Measurements from ENCODE around the gene GLRA2.
"Not testable (repeated sequence)": the region's sequence is repeated elsewhere in the genome, so short reads cannot be mapped to it uniquely, and the experiment has no call there.

The GLRA2 gene

DNA sequence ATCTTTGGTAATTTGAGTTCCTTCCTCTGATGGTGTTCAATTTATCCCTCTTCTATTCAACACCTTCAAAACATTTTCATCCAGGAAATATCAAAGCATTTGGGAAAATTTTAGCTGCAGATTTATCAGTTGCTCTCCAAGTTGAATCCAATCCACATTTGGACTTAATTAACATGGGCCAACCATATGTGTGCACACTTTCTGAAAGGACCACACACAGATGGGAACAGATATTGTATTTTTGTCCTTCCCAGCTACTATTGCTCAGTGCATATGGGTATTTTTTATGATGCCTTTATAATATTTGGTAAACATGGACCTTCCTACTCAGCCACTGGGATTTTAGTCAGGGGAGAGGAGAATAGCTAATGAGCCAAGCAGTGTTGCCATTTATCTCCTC, 65.2 kb downstream of the GLRA2 start:
- no peak for DNase-seq

GRCh38 chrX:14598330-14598729, 69.0 kb downstream of the GLRA2 start:
- no peak for DNase-seq

DNA sequence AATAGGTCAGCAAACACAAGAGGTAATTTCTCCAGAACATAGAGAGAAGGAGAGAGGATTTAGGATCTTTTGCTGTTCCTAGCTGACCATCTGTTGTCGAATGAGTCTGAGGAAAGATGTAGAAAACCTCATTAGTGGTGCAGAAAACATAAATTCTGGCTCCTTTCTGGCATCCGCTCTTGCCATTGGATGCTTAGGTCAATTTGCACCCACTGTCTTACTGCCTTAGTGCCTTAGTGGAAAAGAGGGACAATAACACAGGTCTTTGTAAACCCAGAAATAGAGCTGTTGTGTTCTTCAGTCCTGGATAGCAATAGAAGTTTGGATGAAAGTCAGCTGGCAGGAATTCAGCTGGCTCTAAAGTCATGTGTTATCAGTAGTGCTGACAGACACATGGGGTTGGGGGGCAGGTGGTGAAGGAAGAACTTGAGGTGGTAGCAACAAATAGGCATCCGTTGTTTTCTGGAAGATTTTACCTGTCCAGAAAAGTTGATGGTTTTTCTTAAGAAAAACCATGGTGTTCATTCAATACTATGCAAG, 78.2 kb downstream of the GLRA2 start:
- no peak for DNase-seq

GRCh38 chrX:14612450-14612849, 83.1 kb downstream of the GLRA2 start:
- DNase-seq, result not testable (repeated sequence)

DNA sequence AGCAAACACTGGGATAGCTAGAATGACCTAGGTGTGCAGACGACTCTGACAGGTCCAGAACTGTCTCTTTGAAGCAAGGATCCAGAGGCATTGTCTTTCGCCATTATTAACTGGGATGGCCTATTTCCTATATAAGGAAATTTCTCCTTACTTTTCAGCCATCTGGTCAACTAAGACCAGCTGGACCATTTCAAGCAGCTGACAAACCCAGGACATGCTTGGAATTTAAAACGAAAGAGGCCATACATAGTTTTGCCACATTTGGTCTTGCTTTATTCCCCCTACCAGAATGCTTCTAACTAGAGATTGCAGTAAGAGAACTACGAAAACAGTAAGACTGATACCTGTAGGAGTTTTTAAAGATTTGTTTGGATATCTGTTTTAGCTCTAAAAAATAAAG, 87.0 kb downstream of the GLRA2 start:
- no peak for DNase-seq

DNA sequence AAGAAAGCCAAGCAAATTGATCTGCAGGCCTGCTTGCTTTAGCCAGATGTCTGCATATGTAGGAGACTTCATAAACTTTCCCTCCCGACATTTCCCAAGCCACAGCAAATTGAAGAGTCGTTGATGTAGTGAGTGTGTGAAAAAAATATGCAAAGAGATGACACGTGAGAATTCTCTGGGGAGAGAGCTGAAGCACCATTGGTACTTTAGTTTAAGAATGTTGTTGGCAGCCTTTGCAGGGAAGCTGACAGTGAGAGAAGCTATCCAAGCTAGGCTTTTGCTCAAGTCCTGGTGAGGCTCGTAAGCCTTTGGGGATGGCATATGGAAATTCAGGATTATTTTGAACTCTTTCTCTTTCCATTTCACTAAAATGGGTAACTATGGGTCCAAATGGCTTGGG, 87.5 kb downstream of the GLRA2 start:
- DNase-seq, result no peak

DNA sequence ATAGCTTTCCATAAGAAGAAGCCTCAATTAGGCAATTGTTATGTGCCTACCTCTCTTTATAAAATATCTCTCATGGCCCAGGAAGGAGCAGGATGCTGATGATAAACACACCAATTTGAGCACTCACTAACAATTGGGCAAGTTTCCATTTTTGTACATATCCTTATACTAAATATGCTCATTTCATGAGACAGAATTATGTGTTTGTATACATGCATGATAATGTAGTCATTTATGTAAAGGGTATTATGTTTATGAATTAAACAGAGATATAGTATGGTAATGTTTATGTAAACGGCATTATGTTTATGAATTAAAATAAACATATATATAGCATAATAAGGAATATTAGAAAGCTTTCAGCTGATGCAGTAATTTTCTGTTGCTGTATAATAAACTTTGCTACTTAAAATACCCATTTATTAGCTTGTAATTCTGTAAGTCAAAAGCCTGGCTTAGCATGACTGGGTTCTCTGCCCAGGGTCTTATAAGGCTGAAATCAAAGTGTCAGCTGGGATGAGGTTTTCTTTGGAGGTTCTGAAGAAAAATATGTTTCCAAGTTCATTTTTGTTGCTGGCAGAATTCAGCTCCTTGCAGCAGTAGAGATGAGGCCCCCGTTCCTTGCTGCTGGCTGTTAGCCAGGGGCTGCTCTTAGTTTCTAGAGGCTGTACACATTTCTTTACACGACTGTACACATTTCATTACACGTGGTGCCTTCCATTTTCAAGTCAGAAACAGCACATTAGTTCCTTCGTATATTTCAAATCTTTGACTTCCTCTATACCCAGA, 89.0 kb downstream of the GLRA2 start:
- no peak for DNase-seq

DNA sequence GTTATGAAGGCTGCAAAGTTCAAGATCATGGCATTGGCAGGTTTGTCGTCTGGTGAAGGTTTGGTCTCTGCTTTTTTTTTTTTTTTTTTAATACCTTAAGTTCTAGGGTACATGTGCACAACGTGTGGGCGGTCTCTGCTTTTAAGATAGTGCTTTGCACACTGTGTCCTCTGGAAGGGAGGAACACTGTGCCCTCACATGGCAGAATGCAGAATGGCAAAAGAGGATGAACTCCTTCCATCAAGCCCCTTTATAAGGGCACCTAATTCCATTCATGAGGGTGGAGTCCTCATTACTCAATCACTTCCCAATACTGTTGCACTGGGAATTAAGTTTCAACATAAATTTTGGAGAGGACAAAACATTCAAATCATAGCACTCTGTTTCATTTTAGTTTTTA, 101.4 kb downstream of the GLRA2 start:
- no peak for DNase-seq

DNA sequence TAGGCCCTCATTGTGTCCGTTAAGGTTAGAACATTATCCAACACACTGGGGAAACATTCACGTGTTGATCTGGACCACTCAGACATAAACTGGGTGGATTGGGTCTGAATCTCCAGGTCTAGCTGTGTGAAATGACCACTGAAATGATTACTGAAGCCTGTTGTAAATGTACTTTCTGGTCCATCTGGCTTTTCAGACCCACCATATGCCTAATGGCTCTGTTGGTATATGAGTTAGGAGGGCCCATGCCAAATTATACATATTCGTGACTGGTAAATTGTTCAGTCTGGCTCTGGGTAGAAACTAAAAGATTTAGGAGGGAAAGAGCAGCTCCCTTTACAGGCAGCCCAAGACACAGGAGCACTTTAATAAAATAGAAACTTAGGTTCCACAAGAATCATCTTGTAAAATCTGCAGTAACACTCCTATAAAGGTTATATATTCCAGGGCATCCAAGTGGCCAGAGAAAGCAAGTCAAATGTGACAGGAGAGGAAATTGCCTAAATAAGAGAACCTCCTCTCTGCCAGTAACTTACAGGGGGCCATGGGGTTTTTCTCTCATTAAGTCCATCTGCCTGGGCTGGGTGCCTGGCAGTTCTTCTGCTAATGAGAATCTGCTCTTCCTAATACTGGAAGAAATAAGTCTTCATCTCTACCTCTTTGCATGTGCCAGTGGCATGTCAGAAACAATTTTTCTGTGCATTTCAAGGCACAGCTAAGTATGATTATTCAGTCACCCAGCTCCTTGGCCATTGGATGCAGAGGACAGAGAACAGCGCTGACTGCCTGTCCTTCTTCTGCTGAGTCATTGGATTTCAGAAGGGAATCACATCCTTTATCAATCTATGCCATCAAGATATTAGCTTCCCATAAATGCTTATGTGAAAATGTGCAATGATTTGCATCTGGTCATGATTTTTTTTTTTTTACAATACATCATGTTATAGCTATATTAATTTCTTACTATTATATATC, 112.6 kb downstream of the GLRA2 start:
- DNase-seq, result no peak

DNA sequence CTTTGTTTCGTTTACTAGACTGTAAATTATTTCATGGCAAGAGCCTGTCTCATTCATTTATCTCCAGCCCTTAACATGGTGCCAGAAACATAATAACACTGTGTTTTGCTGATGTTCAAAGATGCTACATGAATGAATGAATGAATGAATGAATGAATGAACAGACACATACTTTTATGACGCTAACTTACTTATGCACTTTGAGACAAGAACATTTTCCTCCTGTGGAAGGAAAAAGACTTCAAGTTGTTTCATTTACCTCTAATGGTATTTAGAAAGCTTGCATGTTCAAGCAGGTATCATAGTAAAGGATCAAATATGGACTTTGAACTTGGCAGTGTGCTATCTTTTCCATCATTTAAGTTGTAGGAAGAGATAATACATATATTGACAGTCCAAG, 131.6 kb downstream of the GLRA2 start:
- DNase-seq, result no peak

- DNase-seq, result no peak
Measured at GRCh38 chrX:14670819-14671218, 141.5 kb downstream of the GLRA2 start.

DNA sequence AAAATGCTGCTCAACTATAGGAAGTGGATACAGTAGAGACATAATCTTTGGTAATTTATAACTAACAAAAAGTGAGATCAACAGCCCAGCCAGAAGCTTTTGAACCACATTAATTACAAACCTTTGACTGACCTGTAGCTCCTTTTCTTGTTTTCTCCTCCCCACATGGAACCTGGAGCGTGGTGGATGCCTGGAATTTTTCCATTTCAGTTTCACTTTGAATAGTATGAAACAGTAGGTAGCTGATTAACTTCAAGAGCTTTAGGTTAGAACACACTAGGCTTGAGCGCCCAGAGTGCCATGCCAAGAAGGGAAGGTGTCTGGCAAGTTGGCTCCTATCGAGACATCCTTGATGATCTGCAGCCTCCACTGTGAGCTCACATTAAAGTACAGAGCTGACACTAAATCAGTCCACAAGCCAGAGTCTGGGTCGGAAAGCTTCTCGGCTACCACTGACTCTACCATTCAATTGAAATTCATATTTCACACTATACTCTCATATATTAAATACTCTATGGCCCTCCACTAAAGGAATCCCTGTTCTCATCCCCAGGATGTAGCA, 143.4 kb downstream of the GLRA2 start:
- no peak for DNase-seq

DNA sequence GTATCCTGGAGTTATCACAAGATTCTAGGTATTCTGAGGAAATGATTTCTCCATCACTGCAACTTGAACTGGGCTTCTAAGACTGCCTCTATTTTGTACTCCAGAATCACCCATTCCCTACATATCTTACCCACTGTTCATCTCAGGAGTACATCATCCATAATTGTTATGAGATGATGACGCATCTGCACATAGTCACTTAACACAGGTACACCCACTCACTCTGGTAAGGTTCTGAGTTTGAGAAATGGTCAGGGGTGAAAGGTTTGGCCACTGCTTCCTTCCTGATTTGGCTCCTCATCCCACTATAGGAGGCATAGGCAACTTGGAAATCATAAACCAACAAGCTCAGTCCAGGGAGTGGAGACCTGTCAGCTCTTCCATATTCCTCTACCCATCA, 143.9 kb downstream of the GLRA2 start:
- DNase-seq, result no peak

- no peak for DNase-seq
Measured at GRCh38 chrX:14673764-14674163, 144.4 kb downstream of the GLRA2 start.

DNA sequence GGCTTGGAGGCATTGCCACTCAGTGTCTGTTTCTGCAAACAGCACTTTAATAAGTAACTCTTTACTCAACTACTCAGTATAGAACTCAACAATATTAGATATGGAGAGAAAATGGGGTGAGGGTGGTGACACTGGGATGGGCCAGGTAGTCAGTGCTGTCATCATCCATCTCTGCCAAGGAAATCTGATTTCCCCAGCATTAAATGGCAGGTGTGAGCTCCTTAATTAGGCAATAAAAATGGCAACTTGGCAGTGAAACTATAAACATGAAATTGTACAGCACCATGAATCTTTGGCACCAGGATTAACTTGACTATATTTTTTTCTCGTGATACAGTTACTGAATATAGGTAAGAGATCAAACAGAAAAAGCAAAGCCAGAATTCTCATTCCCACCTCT, 146.2 kb downstream of the GLRA2 start:
- no peak for DNase-seq

DNA sequence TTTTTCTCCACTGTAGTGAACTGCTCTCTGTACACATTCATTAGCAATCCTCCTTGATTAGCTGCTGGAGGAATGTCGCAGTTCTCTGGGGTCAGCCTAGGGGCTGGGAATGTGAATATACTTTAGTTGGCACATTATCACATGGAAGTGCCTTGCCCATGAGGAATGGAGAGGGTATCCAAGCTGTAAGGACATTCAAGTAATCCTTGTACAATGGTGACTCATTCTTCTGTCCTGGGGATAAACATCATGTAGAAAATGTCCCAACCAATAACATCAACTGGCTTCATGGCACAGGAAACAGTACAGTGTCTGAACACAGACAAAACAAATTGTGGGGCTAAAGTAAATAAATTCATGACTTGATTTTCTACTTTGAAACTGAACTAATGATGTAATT, 147.1 kb downstream of the GLRA2 start:
- DNase-seq, result no peak

DNA sequence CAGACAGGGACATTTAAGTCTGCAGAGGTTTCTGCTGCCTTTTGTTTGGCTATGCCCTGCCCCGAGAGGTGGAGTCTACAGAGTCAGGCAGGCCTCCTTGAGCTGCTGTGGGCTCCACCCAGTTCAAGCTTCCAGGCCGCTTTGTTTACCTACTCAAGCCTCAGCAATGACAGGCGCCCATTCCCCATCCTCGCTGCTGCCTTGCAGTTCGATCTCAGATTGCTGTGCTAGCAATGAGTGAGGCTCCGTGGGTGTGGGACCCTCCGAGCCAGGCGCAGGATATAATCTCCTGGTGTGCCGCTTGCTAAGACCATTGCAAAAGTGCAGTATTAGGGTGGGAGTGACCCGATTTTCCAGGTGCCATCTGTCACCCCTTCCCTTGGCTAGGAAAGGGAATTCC, 159.0 kb downstream of the GLRA2 start:
- not testable (repeated sequence) for DNase-seq

DNA sequence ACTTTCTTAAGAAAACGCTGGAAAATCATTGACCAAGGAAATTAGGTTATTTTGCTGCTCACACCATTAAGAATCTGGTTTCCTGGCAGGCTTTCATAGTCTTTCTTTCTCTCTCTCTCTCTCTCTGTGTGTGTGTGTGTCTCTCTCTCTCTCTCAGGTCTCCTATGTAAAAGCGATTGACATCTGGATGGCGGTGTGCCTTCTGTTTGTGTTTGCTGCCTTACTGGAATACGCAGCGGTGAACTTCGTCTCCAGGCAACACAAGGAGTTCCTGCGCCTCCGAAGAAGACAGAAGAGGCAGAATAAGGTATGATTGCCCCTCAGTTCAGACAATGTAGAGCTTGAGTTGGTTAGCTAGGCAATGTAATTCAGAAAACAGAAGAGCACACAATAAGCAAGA, 161.2 kb downstream of the GLRA2 start:
- DNase-seq, result no peak

- no peak for DNase-seq
Measured at GRCh38 chrX:14694611-14695010, 165.3 kb downstream of the GLRA2 start.

GRCh38 chrX:14697451-14697850, 168.1 kb downstream of the GLRA2 start:
- DNase-seq, result no peak

- DNase-seq, result no peak
Measured at GRCh38 chrX:14698790-14699189, 169.5 kb downstream of the GLRA2 start.

DNA sequence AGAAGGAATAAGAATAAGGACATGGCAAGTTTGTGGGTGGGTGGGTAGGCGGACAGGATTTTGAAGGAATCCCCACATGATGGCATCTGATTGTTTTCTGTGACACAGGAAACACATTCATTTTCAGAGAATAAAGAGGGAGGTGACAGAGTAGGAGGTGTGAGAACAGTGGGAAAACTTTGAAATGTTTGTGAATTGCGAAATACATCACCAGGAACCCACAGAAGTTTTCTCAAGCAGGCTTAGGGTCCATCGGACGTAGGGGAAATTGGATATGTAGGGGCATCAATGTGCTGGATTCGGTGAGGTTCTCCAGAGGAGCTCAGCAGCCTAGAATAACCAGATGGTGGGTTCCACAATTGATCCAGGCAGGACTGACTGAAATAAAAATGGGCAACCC, 171.6 kb downstream of the GLRA2 start:
- DNase-seq, result no peak

GRCh38 chrX:14702145-14702544, 172.8 kb downstream of the GLRA2 start:
- DNase-seq, result no peak
